Measurements from ENCODE around the gene KAZN.

KAZN gene

DNA sequence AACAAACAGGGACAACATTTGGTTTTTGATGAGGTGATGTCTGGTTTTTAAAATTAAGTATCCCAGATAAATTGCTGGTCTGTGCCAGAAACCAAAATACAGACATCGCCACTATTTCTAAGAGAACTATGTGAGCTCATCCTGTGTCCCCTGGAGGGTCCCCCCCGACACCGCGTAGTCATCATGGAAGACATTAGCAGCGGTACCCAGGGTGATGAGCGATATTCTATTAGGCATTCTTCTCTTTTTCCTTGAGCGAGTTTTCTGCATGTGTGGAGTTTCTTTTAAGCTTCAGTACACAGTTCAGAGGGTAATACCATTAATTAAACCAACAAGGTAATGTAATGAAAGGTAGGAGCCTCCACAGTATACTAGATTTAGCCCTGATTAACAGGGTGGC, 26.5 kb downstream of the KAZN start:
- Histone ChIP-seq H3K27ac (ENCODE audit: low read depth, low read length) (no peak overlapping the region), H3K36me3 (ENCODE audit: control insufficient read depth in 1 of 2, insufficient read depth in 2 of 2, low read length in 2 of 2) (no peaks in the 10 kb centered on the region)

DNA sequence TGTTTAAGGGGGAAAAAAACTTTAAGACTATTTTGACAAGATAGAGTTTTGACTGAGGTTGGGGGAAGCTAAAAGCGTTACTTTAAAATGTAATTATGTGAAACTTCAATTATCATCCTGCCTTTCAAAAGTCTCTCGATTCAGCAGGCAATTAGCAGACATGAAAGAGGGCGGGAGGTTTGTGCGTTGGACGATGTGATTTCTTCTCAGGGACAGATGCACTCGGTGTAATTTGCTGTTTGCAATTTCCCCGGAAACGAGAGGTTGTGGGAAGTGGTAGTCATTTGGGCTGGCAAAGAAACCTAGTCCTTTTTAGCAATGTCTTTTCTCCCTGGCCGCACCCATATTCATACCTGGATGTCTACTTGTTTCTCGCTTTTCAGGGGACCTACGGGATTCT, 27.1 kb downstream of the KAZN start:
- Histone ChIP-seq H3K4me1 (ENCODE audit: control insufficient read depth in 1 of 2, insufficient read depth in 2 of 2, low read length in 2 of 2) (no peaks in the 10 kb centered on the region), H3K4me3 (ENCODE audit: low read depth in 1 of 2, low read length in 2 of 2) (no peak overlapping the region), H3K9ac (ENCODE audit: low read depth in 1 of 2, low read length in 2 of 2) (no peak overlapping the region), H3K27ac (ENCODE audit: low read depth, low read length) (no peak overlapping the region), H3K36me3 (ENCODE audit: control insufficient read depth in 1 of 2, insufficient read depth in 2 of 2, low read length in 2 of 2) (no peaks in the 10 kb centered on the region), H3K27me3 (ENCODE audit: control insufficient read depth in 1 of 2, insufficient read depth in 2 of 2, low read length in 2 of 2) (no peaks in the 10 kb centered on the region), H3K9me3 (ENCODE audit: control insufficient read depth in 1 of 2, low read length in 2 of 2) (no peaks in the 10 kb centered on the region)

More for the DNA sequence above, 26.5 kb downstream of the KAZN start:
- Histone ChIP-seq H3K9me3 (ENCODE audit: control insufficient read depth in 1 of 2, low read length in 2 of 2) (no peaks in the 10 kb centered on the region), H3K4me3 (ENCODE audit: low read depth in 1 of 2, low read length in 2 of 2) (no peak overlapping the region), H3K9ac (ENCODE audit: low read depth in 1 of 2, low read length in 2 of 2) (no peak overlapping the region), H3K4me1 (ENCODE audit: control insufficient read depth in 1 of 2, insufficient read depth in 2 of 2, low read length in 2 of 2) (no peaks in the 10 kb centered on the region), H3K27me3 (ENCODE audit: control insufficient read depth in 1 of 2, insufficient read depth in 2 of 2, low read length in 2 of 2) (no peaks in the 10 kb centered on the region)

DNA sequence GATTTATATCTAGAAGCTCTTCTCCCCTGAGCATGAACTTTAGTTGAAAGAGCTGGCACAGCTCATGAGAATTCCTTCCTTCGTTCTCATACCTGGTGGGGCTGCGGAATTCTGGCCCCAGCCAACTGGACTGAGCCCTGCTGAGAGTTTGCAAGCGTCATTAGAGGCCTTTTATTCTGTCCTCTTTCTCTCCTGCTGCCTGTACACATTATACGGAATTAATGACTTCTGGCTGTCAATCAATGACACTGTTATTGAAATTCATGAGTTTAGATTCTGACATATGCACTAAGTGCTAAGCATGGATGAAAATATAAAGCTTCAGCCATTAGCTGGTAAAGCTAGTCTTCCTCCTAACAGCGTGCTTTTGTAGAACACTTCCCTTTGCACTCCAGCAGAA, 27.5 kb downstream of the KAZN start:
- Histone ChIP-seq H3K4me1 (ENCODE audit: control insufficient read depth in 1 of 2, insufficient read depth in 2 of 2, low read length in 2 of 2) (no peaks in the 10 kb centered on the region), H3K4me3 (ENCODE audit: low read depth in 1 of 2, low read length in 2 of 2) (no peak overlapping the region), H3K27ac (ENCODE audit: low read depth, low read length) (no peak overlapping the region), H3K27me3 (ENCODE audit: control insufficient read depth in 1 of 2, insufficient read depth in 2 of 2, low read length in 2 of 2) (no peaks in the 10 kb centered on the region), H3K36me3 (ENCODE audit: control insufficient read depth in 1 of 2, insufficient read depth in 2 of 2, low read length in 2 of 2) (no peaks in the 10 kb centered on the region), H3K9me3 (ENCODE audit: control insufficient read depth in 1 of 2, low read length in 2 of 2) (no peaks in the 10 kb centered on the region), H3K9ac (ENCODE audit: low read depth in 1 of 2, low read length in 2 of 2) (no peak overlapping the region)

DNA sequence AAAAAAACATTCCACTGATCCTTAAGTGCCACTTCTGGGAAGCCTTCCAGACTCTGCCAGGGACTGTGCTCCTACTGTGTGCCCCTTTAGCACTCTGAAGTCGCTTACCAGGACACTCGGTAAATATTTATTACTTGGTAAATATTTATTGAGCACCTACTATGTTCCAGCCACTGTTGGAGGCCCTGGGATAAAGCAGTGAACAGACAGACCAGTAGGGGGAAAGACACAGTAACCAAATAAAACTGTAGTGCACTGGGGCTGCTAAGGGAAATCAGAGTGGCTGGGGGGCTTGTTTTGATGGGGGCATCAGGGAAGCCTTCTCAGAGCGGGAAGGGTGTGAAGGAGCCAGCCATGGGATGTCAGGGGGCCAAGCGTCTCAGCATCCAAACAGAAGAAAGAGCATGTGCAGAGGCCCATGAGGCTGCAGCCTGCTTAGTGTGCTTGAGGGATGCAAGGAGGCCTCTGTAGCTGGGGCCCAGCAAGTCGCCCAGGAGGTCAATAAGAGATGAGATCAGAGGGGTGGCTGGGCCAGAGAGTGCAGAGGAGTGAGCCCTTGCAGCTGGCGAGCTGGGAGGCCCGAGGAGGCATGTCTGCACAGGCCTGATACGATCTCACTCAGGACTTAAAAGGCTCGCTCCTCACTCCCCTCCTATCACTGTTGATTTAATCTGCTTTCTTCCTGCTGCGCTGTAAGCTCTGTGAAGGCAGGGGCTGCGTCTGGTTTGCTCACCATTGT, 28.6 kb downstream of the KAZN start:
- no peak overlapping the region for H3K4me3 ChIP-seq (ENCODE audit: low read depth in 1 of 2, low read length in 2 of 2)
- H3K9me3 ChIP-seq (ENCODE audit: control insufficient read depth in 1 of 2, low read length in 2 of 2) = no peaks in the 10 kb centered on the region
- H3K9ac ChIP-seq (ENCODE audit: low read depth in 1 of 2, low read length in 2 of 2) = no peak overlapping the region
- H3K36me3 ChIP-seq (ENCODE audit: control insufficient read depth in 1 of 2, insufficient read depth in 2 of 2, low read length in 2 of 2) = no peaks in the 10 kb centered on the region
- peaks cover 0 to 2% of the 10 kb centered on the region in 2 donors for H3K27me3 ChIP-seq (ENCODE audit: control insufficient read depth in 1 of 2, insufficient read depth in 2 of 2, low read length in 2 of 2)
- no peaks in the 10 kb centered on the region for H3K4me1 ChIP-seq (ENCODE audit: control insufficient read depth in 1 of 2, insufficient read depth in 2 of 2, low read length in 2 of 2)
- no peak overlapping the region for H3K27ac ChIP-seq (ENCODE audit: low read depth, low read length)

DNA sequence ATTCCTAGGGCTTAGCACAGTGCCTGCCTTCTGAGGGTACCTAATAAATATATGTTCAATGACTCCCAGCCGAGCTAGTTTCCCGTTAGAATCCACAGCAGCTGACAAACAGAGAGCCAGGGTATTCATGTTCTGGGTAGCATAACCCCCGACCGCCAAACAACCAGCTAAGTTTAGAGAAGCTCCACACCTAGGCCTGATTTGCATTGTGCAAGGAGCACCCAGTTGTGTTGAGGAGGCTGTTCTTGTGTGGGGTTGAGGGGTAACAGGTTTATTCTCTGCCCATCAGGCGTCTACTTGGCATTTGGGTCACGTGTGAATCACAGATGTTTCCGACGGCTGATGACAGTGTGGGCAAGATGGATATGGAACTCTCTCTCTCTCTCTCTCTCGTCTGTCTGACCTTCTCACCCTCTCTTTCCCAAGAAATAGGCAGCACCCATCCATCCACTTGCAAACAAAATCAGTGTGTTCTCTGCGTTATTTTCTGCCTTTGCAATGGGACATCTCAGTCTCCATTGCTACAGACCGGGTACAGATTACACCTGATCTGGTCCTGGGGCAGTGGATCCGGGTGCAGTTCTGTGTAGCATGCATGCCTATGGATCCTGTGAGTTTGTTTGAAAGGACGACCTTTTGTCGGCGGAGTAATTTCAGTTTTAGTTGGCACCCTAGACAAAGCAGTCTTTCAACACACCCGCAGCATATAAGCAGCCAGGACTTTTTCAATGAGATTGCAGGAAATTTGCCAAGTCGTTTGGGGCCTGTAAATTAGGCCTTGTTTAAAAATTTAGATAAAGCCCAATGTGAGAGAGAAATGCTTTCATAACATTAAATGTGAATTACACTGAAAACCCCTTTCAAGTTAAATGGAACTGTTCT, 29.4 kb downstream of the KAZN start:
- H3K27ac ChIP-seq (ENCODE audit: low read depth, low read length) = no peak overlapping the region
- no peaks in the 10 kb centered on the region for H3K4me1 ChIP-seq (ENCODE audit: control insufficient read depth in 1 of 2, insufficient read depth in 2 of 2, low read length in 2 of 2)
- H3K4me3 ChIP-seq (ENCODE audit: low read depth in 1 of 2, low read length in 2 of 2) = no peak overlapping the region
- no peak overlapping the region for H3K9ac ChIP-seq (ENCODE audit: low read depth in 1 of 2, low read length in 2 of 2)
- peaks cover 0 to 2% of the 10 kb centered on the region in 2 donors for H3K27me3 ChIP-seq (ENCODE audit: control insufficient read depth in 1 of 2, insufficient read depth in 2 of 2, low read length in 2 of 2)
- no peaks in the 10 kb centered on the region for H3K9me3 ChIP-seq (ENCODE audit: control insufficient read depth in 1 of 2, low read length in 2 of 2)
- H3K36me3 ChIP-seq (ENCODE audit: control insufficient read depth in 1 of 2, insufficient read depth in 2 of 2, low read length in 2 of 2) = no peaks in the 10 kb centered on the region

DNA sequence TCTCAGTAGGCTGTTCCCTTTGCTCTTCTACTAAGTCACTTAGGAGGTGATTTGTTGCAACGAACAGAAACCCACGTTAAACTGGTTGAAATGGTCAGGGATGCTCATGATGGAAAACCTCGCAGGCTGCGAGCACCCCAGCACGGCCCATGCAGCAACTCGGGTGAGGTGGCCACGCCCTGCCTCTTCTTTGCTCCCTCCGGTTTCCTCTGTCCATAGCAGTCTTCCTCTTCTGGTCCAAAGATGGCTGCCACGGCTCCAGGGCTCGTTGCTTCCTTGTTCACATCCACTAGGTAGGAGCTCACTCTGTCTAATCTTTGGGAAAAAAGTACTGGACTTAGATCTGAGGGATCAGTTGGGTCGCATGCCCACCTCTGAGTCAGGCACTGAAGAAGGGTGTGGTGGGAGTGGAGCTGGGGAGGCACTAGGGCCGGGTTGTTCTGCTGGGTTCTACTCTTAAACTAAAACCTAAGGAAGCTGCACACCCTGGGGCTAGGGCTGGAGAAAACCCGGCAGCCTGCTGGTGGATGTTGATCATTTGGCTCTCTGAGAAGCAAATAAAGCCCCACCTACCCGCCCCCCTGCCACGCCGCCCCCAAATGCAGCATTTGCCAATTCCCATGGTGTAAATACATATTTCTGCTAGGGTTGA, 31.0 kb downstream of the KAZN start:
- no peak overlapping the region for H3K27ac ChIP-seq (ENCODE audit: low read depth, low read length)
- H3K9me3 ChIP-seq (ENCODE audit: control insufficient read depth in 1 of 2, low read length in 2 of 2) = no peaks in the 10 kb centered on the region
- no peak overlapping the region for H3K4me3 ChIP-seq (ENCODE audit: low read depth in 1 of 2, low read length in 2 of 2)
- H3K9ac ChIP-seq (ENCODE audit: low read depth in 1 of 2, low read length in 2 of 2) = no peak overlapping the region
- peaks cover 0 to 2% of the 10 kb centered on the region in 2 donors for H3K27me3 ChIP-seq (ENCODE audit: control insufficient read depth in 1 of 2, insufficient read depth in 2 of 2, low read length in 2 of 2)
- H3K4me1 ChIP-seq (ENCODE audit: control insufficient read depth in 1 of 2, insufficient read depth in 2 of 2, low read length in 2 of 2) = no peaks in the 10 kb centered on the region
- H3K36me3 ChIP-seq (ENCODE audit: control insufficient read depth in 1 of 2, insufficient read depth in 2 of 2, low read length in 2 of 2) = no peaks in the 10 kb centered on the region

DNA sequence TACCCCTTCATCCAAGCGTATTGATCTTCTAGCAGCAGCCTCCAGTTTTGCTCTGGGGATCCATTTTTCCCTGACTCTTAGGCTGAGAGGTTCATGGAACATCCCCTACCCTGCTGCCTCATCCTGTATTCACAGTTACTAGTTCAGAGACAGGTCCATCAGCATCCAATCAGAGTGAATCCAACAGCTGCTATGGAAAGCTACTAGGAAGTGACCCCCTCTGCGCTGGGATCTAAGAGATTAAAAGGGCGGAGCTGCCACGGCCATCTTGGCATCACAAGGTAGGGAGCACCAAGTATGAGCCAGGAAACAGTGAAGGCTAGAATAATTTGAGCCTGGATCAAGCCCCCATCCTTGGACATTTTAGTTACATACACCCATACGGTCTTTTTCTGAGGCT, 32.5 kb downstream of the KAZN start:
- Histone ChIP-seq H3K27me3 (ENCODE audit: control insufficient read depth in 1 of 2, insufficient read depth in 2 of 2, low read length in 2 of 2) (peaks cover 0 to 5% of the 10 kb centered on the region in 2 donors), H3K27ac (ENCODE audit: low read depth, low read length) (no peak overlapping the region)

DNA sequence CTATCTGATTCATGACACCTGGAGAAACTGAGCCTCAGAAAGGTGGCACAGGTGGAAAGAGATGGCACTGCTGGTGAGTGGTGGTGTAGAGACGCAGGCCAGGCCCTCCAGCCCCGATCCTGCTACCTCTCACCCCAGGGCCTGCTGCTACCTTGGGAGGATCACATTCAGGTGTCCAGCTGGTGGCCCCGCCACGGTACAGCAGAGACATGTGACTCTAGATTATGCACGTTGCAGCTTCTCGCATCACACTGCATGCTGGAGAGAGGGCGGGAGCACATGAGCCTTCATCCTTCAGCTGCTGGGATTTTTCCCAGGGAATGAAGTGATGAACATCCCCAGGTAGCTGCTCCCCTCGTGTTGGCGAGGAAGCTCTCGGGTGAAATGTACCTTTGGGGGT, 32.9 kb downstream of the KAZN start:
- no peak overlapping the region for H3K9ac ChIP-seq (ENCODE audit: low read depth in 1 of 2, low read length in 2 of 2)
- H3K27ac ChIP-seq (ENCODE audit: low read depth, low read length) = no peak overlapping the region
- H3K9me3 ChIP-seq (ENCODE audit: control insufficient read depth in 1 of 2, low read length in 2 of 2) = no peaks in the 10 kb centered on the region
- H3K27me3 ChIP-seq (ENCODE audit: control insufficient read depth in 1 of 2, insufficient read depth in 2 of 2, low read length in 2 of 2) = peaks cover 0 to 5% of the 10 kb centered on the region in 2 donors
- no peaks in the 10 kb centered on the region for H3K36me3 ChIP-seq (ENCODE audit: control insufficient read depth in 1 of 2, insufficient read depth in 2 of 2, low read length in 2 of 2)
- no peak overlapping the region for H3K4me3 ChIP-seq (ENCODE audit: low read depth in 1 of 2, low read length in 2 of 2)
- H3K4me1 ChIP-seq (ENCODE audit: control insufficient read depth in 1 of 2, insufficient read depth in 2 of 2, low read length in 2 of 2) = no peaks in the 10 kb centered on the region

More for the DNA sequence above, 32.5 kb downstream of the KAZN start:
- Histone ChIP-seq H3K4me3 (ENCODE audit: low read depth in 1 of 2, low read length in 2 of 2) (no peak overlapping the region), H3K36me3 (ENCODE audit: control insufficient read depth in 1 of 2, insufficient read depth in 2 of 2, low read length in 2 of 2) (no peaks in the 10 kb centered on the region), H3K9ac (ENCODE audit: low read depth in 1 of 2, low read length in 2 of 2) (no peak overlapping the region), H3K4me1 (ENCODE audit: control insufficient read depth in 1 of 2, insufficient read depth in 2 of 2, low read length in 2 of 2) (no peaks in the 10 kb centered on the region), H3K9me3 (ENCODE audit: control insufficient read depth in 1 of 2, low read length in 2 of 2) (no peaks in the 10 kb centered on the region)

DNA sequence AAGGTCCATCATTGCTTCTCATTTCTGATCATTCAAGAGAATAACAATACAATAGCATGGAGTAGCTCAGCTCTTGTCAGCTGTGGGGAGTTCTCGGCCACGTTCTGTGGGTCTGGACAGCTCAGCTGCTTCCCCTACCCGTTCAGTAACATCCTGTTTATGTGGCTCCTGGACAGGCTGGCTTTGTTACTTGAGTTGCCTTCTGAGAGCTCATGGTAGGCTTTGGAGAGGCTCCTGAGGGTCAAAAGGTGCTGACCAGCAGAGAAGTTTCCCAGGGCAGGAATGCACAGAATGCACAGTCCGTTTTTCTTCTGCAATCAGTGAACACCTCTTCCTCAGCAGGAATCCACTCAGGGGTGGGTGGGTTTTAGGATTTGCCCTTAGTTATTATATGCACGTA, 36.0 kb downstream of the KAZN start:
- Histone ChIP-seq H3K4me3 (ENCODE audit: low read depth in 1 of 2, low read length in 2 of 2) (no peak overlapping the region), H3K27me3 (ENCODE audit: control insufficient read depth in 1 of 2, insufficient read depth in 2 of 2, low read length in 2 of 2) (peaks cover 0 to 5% of the 10 kb centered on the region in 2 donors), H3K9ac (ENCODE audit: low read depth in 1 of 2, low read length in 2 of 2) (no peak overlapping the region)

DNA sequence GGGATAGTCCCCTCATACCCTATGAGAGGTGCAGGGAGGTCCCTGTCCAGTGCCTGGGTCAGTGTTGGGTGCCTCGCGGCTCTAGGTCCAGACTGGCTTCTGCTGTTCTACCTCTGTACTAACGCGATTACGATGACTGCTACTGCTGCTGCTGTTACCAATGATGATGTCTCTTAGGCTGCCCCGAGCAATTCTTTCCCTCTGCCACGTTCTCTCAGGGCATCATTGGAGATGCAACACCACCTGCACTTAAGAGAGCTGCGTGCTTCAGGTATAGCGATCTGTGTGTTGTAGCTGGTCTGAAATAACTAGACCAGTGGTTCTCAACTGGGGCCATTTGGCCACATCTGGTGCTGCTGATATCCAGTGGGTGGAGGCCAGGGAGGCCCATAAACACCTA, 36.9 kb downstream of the KAZN start:
- H3K4me3 ChIP-seq (ENCODE audit: low read depth in 1 of 2, low read length in 2 of 2) = no peak overlapping the region
- H3K9me3 ChIP-seq (ENCODE audit: control insufficient read depth in 1 of 2, low read length in 2 of 2) = no peaks in the 10 kb centered on the region
- H3K9ac ChIP-seq (ENCODE audit: low read depth in 1 of 2, low read length in 2 of 2) = no peak overlapping the region
- H3K27ac ChIP-seq (ENCODE audit: low read depth, low read length) = no peak overlapping the region
- H3K27me3 ChIP-seq (ENCODE audit: control insufficient read depth in 1 of 2, insufficient read depth in 2 of 2, low read length in 2 of 2) = peaks cover 0 to 5% of the 10 kb centered on the region in 2 donors
- H3K4me1 ChIP-seq (ENCODE audit: control insufficient read depth in 1 of 2, insufficient read depth in 2 of 2, low read length in 2 of 2) = no peaks in the 10 kb centered on the region
- H3K36me3 ChIP-seq (ENCODE audit: control insufficient read depth in 1 of 2, insufficient read depth in 2 of 2, low read length in 2 of 2) = no peaks in the 10 kb centered on the region

More for the DNA sequence above, 36.0 kb downstream of the KAZN start:
- Histone ChIP-seq H3K4me1 (ENCODE audit: control insufficient read depth in 1 of 2, insufficient read depth in 2 of 2, low read length in 2 of 2) (no peaks in the 10 kb centered on the region), H3K36me3 (ENCODE audit: control insufficient read depth in 1 of 2, insufficient read depth in 2 of 2, low read length in 2 of 2) (no peaks in the 10 kb centered on the region), H3K27ac (ENCODE audit: low read depth, low read length) (no peak overlapping the region), H3K9me3 (ENCODE audit: control insufficient read depth in 1 of 2, low read length in 2 of 2) (no peaks in the 10 kb centered on the region)
